ENCODE data around the gene OVCA2.

GRCh38 chr17:1997927-1998742 lies 43.7 kb upstream of the OVCA2 start:
- no peak for TF ChIP-seq EZH2 (IDR thresholded peaks at IDR 0.05)
- no peak for TF ChIP-seq POLR2AphosphoS5 (IDR thresholded peaks at IDR 0.05; ENCODE audit: borderline replicate concordance, low read depth, low read length)
- no peak for TF ChIP-seq FOXP2 (optimal IDR thresholded peaks at IDR 0.05; ENCODE audit: control extremely low read depth, extremely low read length, insufficient read depth)
